Measurements from ENCODE around the gene ATG9A.

Gene ATG9A

GRCh38 chr2:219252900-219253752 is 23.7 kb upstream of the ATG9A start, which contains the start of gene TUBA4B:
Gene TUBA4B, plus strand, starts transcription at chr2:219253243. Its CDS starts 165 bp downstream, at chr2:219253408.
- DNase-seq, result peak; percentile 56

GRCh38 chr2:219252570-219252899 is 23.1 kb upstream of the ATG9A start:
- DNase-seq, result no peak

- no peak for DNase-seq
Measured at GRCh38 chr2:219252084-219252483, 22.6 kb upstream of the ATG9A start.

GRCh38 chr2:219251656-219252055 is 22.2 kb upstream of the ATG9A start:
- no peak for DNase-seq

GRCh38 chr2:219250049-219250781 is 20.8 kb upstream of the ATG9A start:
- DNase-seq, result no peak

- peak; percentile 61 for DNase-seq
Measured at GRCh38 chr2:219249203-219249980, 20.0 kb upstream of the ATG9A start.

- DNase-seq, result no peak
Measured at GRCh38 chr2:219248845-219249202, 19.4 kb upstream of the ATG9A start.

- no peak for DNase-seq
Measured at GRCh38 chr2:219247678-219248642, 18.5 kb upstream of the ATG9A start.

GRCh38 chr2:219246559-219246958 is 17.1 kb upstream of the ATG9A start:
- DNase-seq, result no peak

- DNase-seq, result no peak
Measured at GRCh38 chr2:219245899-219246230, 16.4 kb upstream of the ATG9A start.

GRCh38 chr2:219245148-219245898 is 15.9 kb upstream of the ATG9A start, which contains the start of the genes GLB1L and STK16:
Gene GLB1L, minus strand, starts transcription at chr2:219245444. Its CDS starts 1,871 bp downstream, at chr2:219243573.
Gene STK16, plus strand, starts transcription at chr2:219245479. Its CDS starts 521 bp downstream, at chr2:219246000.
- peak; percentile 94 for DNase-seq

- DNase-seq, result no peak
Measured at GRCh38 chr2:219244789-219245147, 15.3 kb upstream of the ATG9A start.

- DNase-seq, result peak; percentile 44
Measured at GRCh38 chr2:219243291-219243761, 13.9 kb upstream of the ATG9A start.

- DNase-seq, result no peak
Measured at GRCh38 chr2:219234331-219234730, 4.9 kb upstream of the ATG9A start.

GRCh38 chr2:219230059-219230540 is 664 bp upstream of the ATG9A start:
- DNase-seq, result peak; percentile 79

- no peak for DNase-seq
Measured at GRCh38 chr2:219228911-219229304, 528 bp downstream of the ATG9A start.

- DNase-seq, result no peak
Measured at GRCh38 chr2:219228041-219228910, 1.2 kb downstream of the ATG9A start.

GRCh38 chr2:219225350-219225749 is 4.1 kb downstream of the ATG9A start:
- no peak for DNase-seq

GRCh38 chr2:219223831-219224610 is 5.4 kb downstream of the ATG9A start:
- no peak for DNase-seq

Measured in right kidney (tissue), 1 donor.